Type B pancreatic cell (in vitro differentiated cells): Measurements from ENCODE around the gene CDAN1. TPM values are rescaled to one million over a fixed set of nuclear protein-coding genes. Genes with fewer than 3 reads are reported as not detected.

ENCODE experiments used
- DNase-seq: peaks from one replicate; pipeline ENCODE4 v3.0.0; 2021; ENCODE audit warnings: mixed read lengths; ENCODE audit not compliant: unreplicated experiment; ENCODE audit errors: extremely low spot score
- H3K27ac Mint-ChIP-seq: 2 replicates; pipeline ENCODE4 v1.8.0; 2021; ENCODE audit warnings: mild to moderate bottlenecking, mixed read lengths
- H3K27me3 Mint-ChIP-seq: 2 replicates; pipeline ENCODE4 v1.8.0; 2021; ENCODE audit warnings: mixed read lengths
- H3K36me3 Mint-ChIP-seq: 2 replicates; pipeline ENCODE4 v1.8.0; 2021; ENCODE audit warnings: mixed read lengths
- H3K4me1 Mint-ChIP-seq: one replicate; pipeline ENCODE4 v1.8.0; 2021; ENCODE audit warnings: mixed read lengths; ENCODE audit not compliant: unreplicated experiment
- H3K4me3 Mint-ChIP-seq: 2 replicates; pipeline ENCODE4 v1.8.0; 2021; ENCODE audit warnings: mild to moderate bottlenecking, mixed read lengths
- H3K9me3 Mint-ChIP-seq: 2 replicates; pipeline ENCODE4 v1.8.0; 2021; ENCODE audit warnings: mixed read lengths
- total RNA-seq: library from RNA; stranded (reverse); gene quantifications from 2 replicates; pipeline ENCODE4 v1.2.1, GENCODE V29; 2021; ENCODE audit warnings: low replicate concordance
- TF ChIP-seq, protein P1 (sequence below): fragments of 200-600 bp; sonication (generic); conservative IDR thresholded peaks from 2 replicates; pipeline ENCODE4 v1.5.0; 2021; ENCODE audit warnings: antibody characterized with exemption, mild to moderate bottlenecking

CDAN1 gene
- total RNA-seq, 1 donor from 2014 or later, result 37.2 TPM

DNA sequence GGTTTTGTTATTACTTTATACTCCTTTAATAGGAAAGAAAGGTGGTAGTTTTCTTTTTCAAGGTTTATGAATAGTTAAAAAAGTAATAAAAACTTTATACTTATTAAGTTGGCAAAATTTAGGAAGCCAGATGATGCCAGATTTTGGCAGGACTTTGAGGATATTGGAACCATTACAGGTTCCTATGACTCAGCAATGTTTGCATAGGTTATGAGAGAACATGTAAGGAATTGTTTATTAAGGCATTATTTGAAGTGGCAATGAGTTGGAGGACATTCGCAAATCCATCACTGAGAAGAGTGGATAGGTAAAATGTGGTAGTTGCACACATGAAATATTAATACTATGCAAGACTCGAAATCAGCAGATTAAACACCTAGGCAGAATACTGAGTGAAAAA is 29.9 kb downstream of the CDAN1 start:
- H3K9me3 Mint-ChIP-seq, result no peaks in the 10 kb centered on the region
- TF ChIP-seq, protein P1, sequence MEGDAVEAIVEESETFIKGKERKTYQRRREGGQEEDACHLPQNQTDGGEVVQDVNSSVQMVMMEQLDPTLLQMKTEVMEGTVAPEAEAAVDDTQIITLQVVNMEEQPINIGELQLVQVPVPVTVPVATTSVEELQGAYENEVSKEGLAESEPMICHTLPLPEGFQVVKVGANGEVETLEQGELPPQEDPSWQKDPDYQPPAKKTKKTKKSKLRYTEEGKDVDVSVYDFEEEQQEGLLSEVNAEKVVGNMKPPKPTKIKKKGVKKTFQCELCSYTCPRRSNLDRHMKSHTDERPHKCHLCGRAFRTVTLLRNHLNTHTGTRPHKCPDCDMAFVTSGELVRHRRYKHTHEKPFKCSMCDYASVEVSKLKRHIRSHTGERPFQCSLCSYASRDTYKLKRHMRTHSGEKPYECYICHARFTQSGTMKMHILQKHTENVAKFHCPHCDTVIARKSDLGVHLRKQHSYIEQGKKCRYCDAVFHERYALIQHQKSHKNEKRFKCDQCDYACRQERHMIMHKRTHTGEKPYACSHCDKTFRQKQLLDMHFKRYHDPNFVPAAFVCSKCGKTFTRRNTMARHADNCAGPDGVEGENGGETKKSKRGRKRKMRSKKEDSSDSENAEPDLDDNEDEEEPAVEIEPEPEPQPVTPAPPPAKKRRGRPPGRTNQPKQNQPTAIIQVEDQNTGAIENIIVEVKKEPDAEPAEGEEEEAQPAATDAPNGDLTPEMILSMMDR, result no peak
- H3K4me1 Mint-ChIP-seq, result no peaks in the 10 kb centered on the region
- no peak overlapping the region for H3K27ac Mint-ChIP-seq
- H3K36me3 Mint-ChIP-seq, result no peaks in the 10 kb centered on the region
- no peak for DNase-seq
- H3K27me3 Mint-ChIP-seq, result no peaks in the 10 kb centered on the region
- no peak overlapping the region for H3K4me3 Mint-ChIP-seq

DNA sequence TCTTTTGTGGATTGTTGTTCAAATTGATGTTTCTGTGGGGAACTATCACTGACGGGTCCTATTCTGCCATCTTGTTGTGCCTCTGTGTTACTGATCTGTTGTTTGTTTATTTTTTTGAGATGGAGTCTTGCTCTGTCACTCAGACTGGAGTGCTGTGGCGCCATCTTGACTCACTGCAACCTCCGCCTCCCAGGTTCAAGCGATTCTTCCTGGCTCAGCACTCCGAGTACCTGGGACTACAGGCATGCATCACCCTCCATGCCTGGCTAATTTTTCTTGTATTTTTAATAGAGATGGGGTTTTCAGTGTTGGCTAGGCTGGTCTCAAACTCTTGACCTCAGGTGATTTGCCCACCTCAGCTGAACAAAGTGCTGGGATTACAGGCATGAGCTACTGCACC is 31.6 kb downstream of the CDAN1 start:
- no peaks in the 10 kb centered on the region for H3K9me3 Mint-ChIP-seq
- H3K36me3 Mint-ChIP-seq, result peaks cover 5% of the 10 kb centered on the region
- DNase-seq, result no peak
- H3K27me3 Mint-ChIP-seq, result no peaks in the 10 kb centered on the region
- TF ChIP-seq, protein P1, result no peak
- no peak overlapping the region for H3K27ac Mint-ChIP-seq
- H3K4me1 Mint-ChIP-seq, result no peaks in the 10 kb centered on the region
- H3K4me3 Mint-ChIP-seq, result no peak overlapping the region

DNA sequence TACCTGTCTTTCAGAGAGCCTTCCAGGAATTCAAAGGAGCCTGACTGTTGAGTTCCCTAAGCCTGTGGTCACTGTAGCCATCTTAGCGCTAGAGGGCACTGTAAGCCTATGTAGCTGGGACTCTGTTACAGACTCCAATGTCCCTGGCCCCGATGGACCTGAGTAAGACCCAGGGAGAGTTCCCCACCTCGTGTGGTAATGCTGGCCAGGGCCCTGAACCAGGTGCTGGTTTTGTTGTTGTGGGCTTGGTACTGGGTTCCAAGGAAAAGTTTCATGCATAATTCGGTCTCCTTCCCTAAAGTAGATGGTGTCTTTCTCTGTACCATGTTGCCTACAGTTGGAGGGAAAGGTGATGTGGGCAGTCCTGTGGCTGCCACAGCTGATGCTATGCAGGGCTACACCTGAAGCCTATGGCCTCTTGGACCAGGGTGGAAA is 32.4 kb downstream of the CDAN1 start:
- no peaks in the 10 kb centered on the region for H3K27me3 Mint-ChIP-seq
- no peaks in the 10 kb centered on the region for H3K9me3 Mint-ChIP-seq
- DNase-seq, result peak; percentile 67
- H3K4me3 Mint-ChIP-seq, result no peak overlapping the region
- H3K27ac Mint-ChIP-seq, result no peak overlapping the region
- peaks cover 10% of the 10 kb centered on the region for H3K36me3 Mint-ChIP-seq
- TF ChIP-seq, protein P1, result peak; percentile 88
- no peaks in the 10 kb centered on the region for H3K4me1 Mint-ChIP-seq

DNA sequence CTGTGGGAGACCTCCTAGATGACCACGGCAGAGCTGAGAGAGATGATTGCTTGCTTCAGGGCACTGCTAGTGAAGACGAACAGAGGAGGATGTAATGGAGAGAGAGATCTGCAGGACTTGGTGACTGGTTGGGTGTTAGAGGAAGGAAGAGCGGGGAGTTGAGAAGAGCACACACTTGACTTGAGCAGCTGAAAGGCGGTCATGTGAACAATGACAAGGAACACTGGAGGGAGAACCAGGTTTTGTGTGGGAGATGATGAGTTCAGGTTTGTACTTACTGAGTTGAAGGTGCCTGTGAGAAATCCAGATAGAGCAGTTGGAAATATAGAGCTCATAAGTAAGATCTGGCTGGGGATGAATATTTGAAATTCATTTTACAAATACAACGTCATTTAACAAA is 40.3 kb downstream of the CDAN1 start:
- peak; percentile 16 for DNase-seq
- Mint-ChIP-seq H3K4me3 (no peak overlapping the region), H3K4me1 (no peaks in the 10 kb centered on the region), H3K36me3 (peaks cover 10% of the 10 kb centered on the region), H3K9me3 (no peaks in the 10 kb centered on the region), H3K27ac (no peak overlapping the region), H3K27me3 (no peaks in the 10 kb centered on the region)
- TF ChIP-seq, protein P1, result no peak

DNA sequence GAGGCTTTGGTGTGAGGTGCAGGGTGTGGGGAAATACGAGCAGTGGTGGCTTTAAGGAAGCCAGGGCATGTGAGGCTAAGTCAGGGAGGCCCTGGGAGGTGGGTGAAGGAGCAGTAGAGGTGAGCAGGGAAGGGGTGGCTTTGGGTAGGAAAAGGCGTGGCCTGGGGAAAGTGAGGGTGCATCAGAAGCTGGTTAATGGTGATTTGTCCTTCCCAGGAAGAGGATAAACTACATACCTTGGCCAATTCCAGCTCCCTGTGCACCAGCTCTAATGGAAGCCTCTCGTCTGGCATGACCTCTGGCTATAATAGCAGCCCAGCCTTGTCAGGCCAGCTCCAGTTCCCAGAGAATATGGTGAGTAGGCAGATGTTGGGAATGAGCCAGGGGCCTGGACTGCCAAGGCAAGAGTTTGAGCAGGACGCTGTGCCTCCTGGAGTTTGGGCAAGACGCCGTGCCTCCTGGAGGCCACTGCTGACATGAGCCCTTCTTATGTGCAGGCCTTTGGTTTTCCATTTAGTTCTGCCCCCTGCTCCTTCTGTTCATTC is 41.3 kb downstream of the CDAN1 start:
- H3K36me3 Mint-ChIP-seq, result peaks cover 6% of the 10 kb centered on the region
- no peak overlapping the region for H3K4me3 Mint-ChIP-seq
- no peaks in the 10 kb centered on the region for H3K27me3 Mint-ChIP-seq
- H3K27ac Mint-ChIP-seq, result no peak overlapping the region
- TF ChIP-seq, protein P1, result no peak
- H3K4me1 Mint-ChIP-seq, result no peaks in the 10 kb centered on the region
- no peak for DNase-seq
- H3K9me3 Mint-ChIP-seq, result no peaks in the 10 kb centered on the region

DNA sequence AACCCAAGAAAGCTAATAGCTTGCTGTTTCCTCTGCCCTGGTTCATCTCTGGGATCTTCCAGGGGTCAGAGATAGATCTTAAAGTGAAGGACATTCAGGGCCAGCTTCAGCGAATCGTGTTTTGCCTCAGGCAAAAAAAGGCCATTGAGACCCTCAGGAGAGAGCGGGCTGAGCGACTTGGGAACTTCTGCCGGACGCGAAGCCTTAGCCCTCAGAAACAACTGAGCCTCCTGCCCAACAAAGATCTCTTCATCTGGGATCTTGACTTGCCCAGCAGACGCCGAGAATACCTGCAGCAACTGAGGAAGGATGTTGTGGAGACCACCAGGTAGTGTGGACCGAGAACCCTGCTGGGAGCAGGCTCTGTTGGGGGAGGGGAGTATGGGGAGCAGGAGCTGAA is 42.5 kb downstream of the CDAN1 start:
- no peak overlapping the region for H3K4me3 Mint-ChIP-seq
- no peak overlapping the region for H3K27ac Mint-ChIP-seq
- TF ChIP-seq, protein P1, result no peak
- H3K4me1 Mint-ChIP-seq, result no peaks in the 10 kb centered on the region
- no peaks in the 10 kb centered on the region for H3K27me3 Mint-ChIP-seq
- H3K9me3 Mint-ChIP-seq, result no peaks in the 10 kb centered on the region
- DNase-seq, result peak; percentile 43
- no peaks in the 10 kb centered on the region for H3K36me3 Mint-ChIP-seq
